SU-DHL-6 (cell line): ENCODE data around the gene SLC30A7.
"Not testable (repeated sequence)": the region's sequence is repeated elsewhere in the genome, so short reads cannot be mapped to it uniquely, and the experiment has no call there.

Experiments
- H2AFZ ChIP-seq: fragments of 200-600 bp; sonication (generic); 2 replicates; pipeline ENCODE4 v1.6.1; 2014; ENCODE audit warnings: low read depth, mild to moderate bottlenecking, moderate library complexity, mixed read lengths, antibody characterized with exemption, low read length; ENCODE audit not compliant: severe bottlenecking
- H3F3A ChIP-seq: fragments of 200-600 bp; shearing (Covaris generic); 2 replicates; pipeline ENCODE4 v1.6.0; 2016; ENCODE audit warnings: antibody characterized with exemption, mild to moderate bottlenecking; ENCODE audit not compliant: insufficient read depth
- H3K27ac ChIP-seq: fragments of 200-600 bp; sonication (generic); 2 replicates; pipeline ENCODE4 v1.5.1; 2016; ENCODE audit warnings: low read depth, mild to moderate bottlenecking, low read length, moderate library complexity, mixed read lengths
- H3K27me3 ChIP-seq: fragments of 200-600 bp; sonication (generic), shearing (Covaris generic); 2 replicates; pipeline ENCODE4 v1.6.0; 2014; ENCODE audit warnings: mild to moderate bottlenecking, low read length
- H3K36me3 ChIP-seq: fragments of 200-600 bp; sonication (generic); 2 replicates; pipeline ENCODE4 v1.6.1; 2014; ENCODE audit warnings: mild to moderate bottlenecking, low read length, mixed read lengths
- H3K4me2 ChIP-seq: fragments of 300-600, 200-600 bp; shearing (Covaris generic), sonication (generic); 2 replicates; pipeline ENCODE4 v1.6.0; 2014; ENCODE audit warnings: low read length, low read depth, mild to moderate bottlenecking; ENCODE audit not compliant: poor library complexity, severe bottlenecking
- H3K4me3 ChIP-seq: fragments of 200-600 bp; sonication (generic); 2 replicates; pipeline ENCODE4 v1.5.1; 2014; ENCODE audit warnings: antibody characterized with exemption, low read length, mild to moderate bottlenecking, mixed read lengths; ENCODE audit not compliant: insufficient read depth, poor library complexity, severe bottlenecking
- H3K79me2 ChIP-seq: fragments of 200-600 bp; sonication (generic); 2 replicates; pipeline ENCODE4 v1.6.1; 2014; ENCODE audit warnings: mild to moderate bottlenecking, low read length, moderate library complexity; ENCODE audit not compliant: insufficient read depth
- H3K9ac ChIP-seq: fragments of 200-600 bp; sonication (generic); 2 replicates; pipeline ENCODE4 v1.7.0; 2014; ENCODE audit warnings: mild to moderate bottlenecking, low read length
- H3K9me2 ChIP-seq: fragments of 200-600 bp; sonication (generic); replicated peaks from 2 replicates; pipeline ENCODE4 v1.6.1; 2014; ENCODE audit warnings: low read length; ENCODE audit not compliant: insufficient read depth
- H3K9me3 ChIP-seq: fragments of 200-600 bp; sonication (generic); 2 replicates; pipeline ENCODE4 v1.6.1; 2014; ENCODE audit warnings: low read length, mixed read lengths; ENCODE audit not compliant: insufficient read depth
- H4K20me1 ChIP-seq: fragments of 200-600 bp; sonication (generic); 2 replicates; pipeline ENCODE4 v1.6.1; 2014; ENCODE audit warnings: low read depth, mild to moderate bottlenecking, antibody characterized with exemption, low read length, moderate library complexity, mixed read lengths
- EZH2phosphoT487 ChIP-seq: fragments of 200-600 bp; sonication (generic), shearing (Covaris generic); conservative IDR thresholded peaks from 2 replicates; pipeline ENCODE4 v1.6.1; 2018; ENCODE audit warnings: mild to moderate bottlenecking, antibody characterized with exemption, low read length, moderate library complexity, mixed read lengths
- TF ChIP-seq, protein P1 (sequence below): fragments of 200-600 bp; sonication (generic); IDR thresholded peaks from one replicate; pipeline ENCODE4 v1.5.1; 2017; ENCODE audit warnings: antibody characterized with exemption, mild to moderate bottlenecking, low read length, moderate library complexity; ENCODE audit not compliant: insufficient read depth, poor library complexity, severe bottlenecking

The SLC30A7 gene

DNA sequence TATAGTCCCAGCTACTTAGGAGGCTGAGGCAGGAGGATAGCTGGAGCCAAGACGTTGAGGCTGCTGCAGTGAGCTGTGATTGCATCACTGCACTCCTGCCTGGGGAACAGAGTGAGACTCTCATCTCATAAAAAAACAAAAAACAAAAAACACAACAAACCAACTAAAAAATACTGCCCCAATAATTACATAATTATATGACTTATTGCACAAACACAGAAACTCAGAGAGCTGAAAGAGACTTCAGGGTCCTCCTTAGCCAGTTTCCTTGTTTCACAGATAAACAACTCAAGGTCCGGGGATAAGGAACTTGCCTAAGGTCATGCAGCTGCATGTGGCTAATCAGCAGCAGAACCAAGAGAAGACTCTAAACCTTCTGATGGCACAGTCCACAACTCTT is 13.2 kb upstream of the SLC30A7 start:
- H3F3A ChIP-seq: no peaks in the 10 kb centered on the region
- no peaks in the 10 kb centered on the region for H3K36me3 ChIP-seq
- TF ChIP-seq, protein P1, sequence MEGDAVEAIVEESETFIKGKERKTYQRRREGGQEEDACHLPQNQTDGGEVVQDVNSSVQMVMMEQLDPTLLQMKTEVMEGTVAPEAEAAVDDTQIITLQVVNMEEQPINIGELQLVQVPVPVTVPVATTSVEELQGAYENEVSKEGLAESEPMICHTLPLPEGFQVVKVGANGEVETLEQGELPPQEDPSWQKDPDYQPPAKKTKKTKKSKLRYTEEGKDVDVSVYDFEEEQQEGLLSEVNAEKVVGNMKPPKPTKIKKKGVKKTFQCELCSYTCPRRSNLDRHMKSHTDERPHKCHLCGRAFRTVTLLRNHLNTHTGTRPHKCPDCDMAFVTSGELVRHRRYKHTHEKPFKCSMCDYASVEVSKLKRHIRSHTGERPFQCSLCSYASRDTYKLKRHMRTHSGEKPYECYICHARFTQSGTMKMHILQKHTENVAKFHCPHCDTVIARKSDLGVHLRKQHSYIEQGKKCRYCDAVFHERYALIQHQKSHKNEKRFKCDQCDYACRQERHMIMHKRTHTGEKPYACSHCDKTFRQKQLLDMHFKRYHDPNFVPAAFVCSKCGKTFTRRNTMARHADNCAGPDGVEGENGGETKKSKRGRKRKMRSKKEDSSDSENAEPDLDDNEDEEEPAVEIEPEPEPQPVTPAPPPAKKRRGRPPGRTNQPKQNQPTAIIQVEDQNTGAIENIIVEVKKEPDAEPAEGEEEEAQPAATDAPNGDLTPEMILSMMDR: no peak
- TF ChIP-seq EZH2phosphoT487: no peak
- H3K9ac ChIP-seq: no peak overlapping the region
- H3K27ac ChIP-seq: no peak overlapping the region
- H3K79me2 ChIP-seq: no peaks in the 10 kb centered on the region
- no peaks in the 10 kb centered on the region for H3K9me2 ChIP-seq
- no peaks in the 10 kb centered on the region for H3K9me3 ChIP-seq
- H4K20me1 ChIP-seq: no peaks in the 10 kb centered on the region
- no peak overlapping the region for H3K4me3 ChIP-seq
- H2AFZ ChIP-seq: no peak overlapping the region
- no peaks in the 10 kb centered on the region for H3K27me3 ChIP-seq
- H3K4me2 ChIP-seq: no peak overlapping the region

DNA sequence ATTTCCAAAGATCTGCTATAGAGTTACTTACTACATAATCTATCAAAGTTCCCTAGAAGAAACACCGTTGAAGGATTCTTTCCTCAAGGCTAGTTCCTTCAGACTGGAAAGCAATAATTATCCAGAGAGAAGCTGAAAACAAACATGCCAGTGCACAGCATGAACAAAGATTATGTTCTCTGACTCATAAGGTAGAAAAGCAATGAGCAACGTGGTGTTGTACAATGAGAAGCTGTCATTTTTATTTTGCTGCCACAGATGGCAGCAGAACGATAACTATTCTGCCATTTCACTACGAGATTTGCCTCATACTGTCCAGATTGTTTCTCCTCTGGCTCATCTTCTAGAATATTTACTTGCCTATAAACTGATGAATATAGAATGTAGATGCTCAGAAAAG is 11.9 kb upstream of the SLC30A7 start:
- Histone ChIP-seq H2AFZ (no peak overlapping the region), H3K4me2 (no peak overlapping the region)
- TF ChIP-seq EZH2phosphoT487: no peak
- TF ChIP-seq, protein P1: no peak

DNA sequence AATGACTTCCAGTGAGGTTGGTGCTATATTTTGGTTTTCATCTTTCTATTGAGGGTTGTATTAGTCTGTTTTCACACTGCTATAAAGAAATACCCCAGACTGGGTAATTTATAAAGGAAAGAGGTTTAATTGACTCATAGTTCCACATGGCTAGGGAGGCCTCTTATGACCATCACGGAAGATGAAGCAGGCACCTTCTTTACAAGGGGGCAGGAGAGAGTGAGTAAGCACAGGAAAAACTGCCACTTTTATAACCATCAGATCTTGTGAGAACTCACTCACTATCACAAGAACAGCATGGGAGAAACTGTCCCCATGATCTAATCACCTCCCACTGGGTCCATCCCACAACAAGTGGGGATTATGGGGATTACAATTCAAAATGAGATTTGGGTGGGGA is 6.9 kb upstream of the SLC30A7 start:
- not testable (repeated sequence) for H3K9me2 ChIP-seq, H3K9ac ChIP-seq, H4K20me1 ChIP-seq, H3K27me3 ChIP-seq, H3K4me2 ChIP-seq, H2AFZ ChIP-seq, H3F3A ChIP-seq, H3K27ac ChIP-seq, H3K79me2 ChIP-seq, H3K4me3 ChIP-seq, H3K36me3 ChIP-seq
- H3K9me3 ChIP-seq: peaks cover 12% of the 10 kb centered on the region; the same call in 1 of the 2 replicates

More for the DNA sequence above, 11.9 kb upstream of the SLC30A7 start:
- Histone ChIP-seq H3K27ac (no peak overlapping the region), H3F3A (no peaks in the 10 kb centered on the region), H3K36me3 (peaks cover 9% of the 10 kb centered on the region; the same call in 1 of the 2 replicates), H3K9me3 (no peaks in the 10 kb centered on the region), H3K9ac (no peak overlapping the region), H3K9me2 (no peaks in the 10 kb centered on the region), H4K20me1 (no peaks in the 10 kb centered on the region), H3K27me3 (no peaks in the 10 kb centered on the region), H3K4me3 (no peak overlapping the region), H3K79me2 (no peaks in the 10 kb centered on the region)

DNA sequence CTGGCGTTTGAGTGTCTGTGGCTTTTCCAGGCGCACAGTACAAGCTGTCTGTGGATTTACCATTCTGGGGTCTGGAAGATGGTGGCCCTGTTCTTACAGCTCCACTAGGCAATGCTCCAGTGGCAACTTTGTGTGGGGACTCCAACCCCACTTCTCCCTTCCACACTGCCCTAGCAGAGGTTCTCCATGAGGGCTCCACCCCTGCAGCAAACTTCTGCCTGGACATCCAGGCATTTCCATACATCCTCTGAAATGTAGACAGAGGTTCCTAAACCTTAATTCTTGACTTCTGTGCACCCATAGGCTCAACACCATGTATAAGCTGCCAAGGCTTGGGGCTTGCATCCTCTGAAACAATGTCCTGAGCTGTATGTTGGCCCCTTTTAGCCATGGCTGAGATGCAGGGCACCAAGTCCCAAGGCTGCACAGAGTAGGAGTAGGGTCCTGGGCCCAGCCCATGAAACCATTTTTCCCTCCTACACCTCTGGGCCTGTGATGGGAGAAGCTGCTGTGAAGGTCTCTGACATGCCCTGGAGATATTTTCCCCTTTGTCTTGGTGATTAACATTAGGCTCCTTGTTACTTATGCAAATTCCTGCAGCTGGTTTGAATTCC is 5.9 kb upstream of the SLC30A7 start:
- not testable (repeated sequence) for H2AFZ ChIP-seq, H3K36me3 ChIP-seq, H3K4me3 ChIP-seq, H4K20me1 ChIP-seq, H3K9ac ChIP-seq, H3F3A ChIP-seq, H3K4me2 ChIP-seq, H3K27ac ChIP-seq, H3K9me2 ChIP-seq, H3K27me3 ChIP-seq, H3K79me2 ChIP-seq
- peaks cover 12% of the 10 kb centered on the region; the same call in 1 of the 2 replicates for H3K9me3 ChIP-seq
